Activated CD4-positive, CD25-positive, alpha-beta regulatory T cell treated with anti-CD3 and anti-CD28 coated beads, Interleukin-2, amount 50 U/mL, for 16 hours (primary cell): ENCODE results near the gene LRFN2.

Source experiments
- DNase-seq: peaks from one replicate; pipeline ENCODE4 v3.0.0-alpha.2; 2020; ENCODE audit warnings: low read depth, low spot score

Gene LRFN2

DNA sequence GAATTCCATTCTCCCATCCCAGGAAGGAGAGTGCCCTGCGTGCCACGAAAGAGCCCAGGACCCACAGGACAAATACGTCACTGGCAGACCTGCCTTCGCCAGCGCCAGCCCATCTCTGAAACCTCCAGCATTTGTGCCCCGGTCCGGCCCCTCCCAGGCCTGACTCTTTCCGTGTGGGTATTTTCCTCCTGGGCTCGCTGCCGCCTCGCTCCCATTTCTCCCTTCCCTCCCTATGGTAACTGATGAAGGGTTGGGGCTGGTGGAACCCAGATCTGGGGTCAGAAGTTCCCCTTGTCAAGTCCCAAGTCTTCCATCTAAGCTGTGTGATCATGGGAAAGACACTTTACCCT, 208.5 kb downstream of the LRFN2 start:
- DNase-seq, result no peak

GRCh38 chr6:40378071-40378724, 209.0 kb downstream of the LRFN2 start:
- DNase-seq, result no peak

DNA sequence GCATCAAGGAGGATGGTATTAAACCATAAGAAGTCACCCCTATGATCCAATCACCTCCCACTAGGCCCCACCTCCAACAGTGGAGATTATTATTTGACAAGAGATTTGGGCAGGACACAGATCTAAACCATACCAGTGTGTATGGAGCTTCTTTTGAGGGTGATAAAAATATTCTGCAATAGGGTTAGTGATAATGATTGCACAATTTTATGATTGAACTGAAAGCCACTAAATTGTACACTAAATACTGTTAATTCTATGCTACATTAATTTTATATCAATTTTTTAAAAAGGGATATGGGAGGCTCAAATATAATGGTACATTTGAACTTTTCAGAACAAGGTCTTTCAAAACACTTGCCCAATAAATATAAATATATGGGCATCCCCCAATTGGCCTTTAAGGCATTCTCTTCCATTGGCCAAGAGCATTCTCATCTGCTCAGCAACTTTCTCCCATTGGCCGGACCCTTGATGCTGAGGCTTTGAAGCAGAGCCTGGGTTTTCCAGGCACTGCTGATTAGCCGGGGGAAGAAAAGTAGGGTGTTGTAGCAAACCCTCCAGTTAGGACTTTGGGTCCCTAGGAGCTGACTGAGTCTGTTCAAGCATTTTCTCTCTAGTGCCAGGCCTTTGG, 209.9 kb downstream of the LRFN2 start:
- DNase-seq, result no peak

DNA sequence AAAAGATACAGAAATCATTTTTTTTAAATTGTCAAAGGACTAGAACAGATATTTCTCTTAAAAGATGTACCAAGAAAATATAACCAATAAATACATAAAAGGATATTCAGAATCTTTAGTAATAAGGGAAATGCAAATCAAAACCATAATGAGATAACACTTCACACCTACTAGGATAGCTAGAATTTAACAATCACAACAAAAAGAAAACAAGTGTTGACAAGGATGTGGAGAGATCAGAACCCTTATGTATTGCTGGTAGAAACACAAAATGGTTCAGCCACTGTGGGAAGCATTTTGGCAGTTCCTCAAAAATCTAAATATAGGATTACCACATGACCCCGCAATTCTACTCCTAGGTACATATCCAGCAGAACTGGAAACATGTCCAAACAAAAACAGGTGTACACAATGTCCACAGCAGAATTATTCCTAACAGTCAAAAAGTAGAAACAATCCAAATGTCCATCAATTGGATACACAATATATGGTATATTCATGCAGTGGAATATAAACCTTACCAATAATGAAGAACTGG, 211.0 kb downstream of the LRFN2 start:
- DNase-seq, result no peak

GRCh38 chr6:40373267-40373666, 213.9 kb downstream of the LRFN2 start:
- no peak for DNase-seq

DNA sequence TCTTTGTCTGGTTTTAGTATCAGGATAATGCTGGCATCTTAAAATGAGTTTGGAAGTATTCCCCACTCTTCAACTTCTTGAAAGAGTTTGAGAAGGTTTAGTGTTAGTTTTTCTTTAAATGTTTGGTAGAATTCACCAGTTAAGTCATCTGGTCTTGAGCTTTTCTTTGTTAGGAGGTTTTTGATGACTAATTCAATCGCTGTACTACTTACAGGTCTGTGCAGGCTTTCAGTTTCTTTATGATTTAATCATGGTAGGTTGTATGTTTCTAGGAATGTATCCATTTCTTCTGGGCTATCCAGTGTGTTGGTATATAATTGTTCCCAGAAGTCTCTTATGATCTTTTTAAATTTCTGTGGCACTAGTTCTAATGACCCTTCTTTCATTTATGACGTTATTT, 215.5 kb downstream of the LRFN2 start:
- no peak for DNase-seq

- DNase-seq, result no peak
Observed at GRCh38 chr6:40371095-40371494, 216.1 kb downstream of the LRFN2 start.

DNA sequence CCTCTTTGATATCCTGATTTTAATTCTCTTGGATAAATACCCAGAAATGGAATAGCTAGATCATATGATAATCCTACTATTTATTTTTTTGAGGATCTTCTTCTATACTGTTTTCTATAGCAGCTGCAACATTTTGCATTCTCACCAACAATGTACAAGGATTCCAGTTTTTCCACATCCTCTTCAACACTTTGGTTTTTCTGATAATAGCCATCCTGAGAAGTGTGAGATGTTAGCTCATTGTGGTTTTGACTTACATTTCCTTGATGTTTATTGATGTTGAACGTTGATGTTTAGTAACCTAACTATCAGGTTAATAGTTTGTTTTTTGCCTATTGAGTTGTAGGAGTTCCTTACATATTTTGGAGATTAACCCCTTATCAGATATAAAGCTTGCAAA, 217.3 kb downstream of the LRFN2 start:
- DNase-seq, result no peak

- DNase-seq, result no peak
Observed at GRCh38 chr6:40369042-40369441, 218.1 kb downstream of the LRFN2 start.

DNA sequence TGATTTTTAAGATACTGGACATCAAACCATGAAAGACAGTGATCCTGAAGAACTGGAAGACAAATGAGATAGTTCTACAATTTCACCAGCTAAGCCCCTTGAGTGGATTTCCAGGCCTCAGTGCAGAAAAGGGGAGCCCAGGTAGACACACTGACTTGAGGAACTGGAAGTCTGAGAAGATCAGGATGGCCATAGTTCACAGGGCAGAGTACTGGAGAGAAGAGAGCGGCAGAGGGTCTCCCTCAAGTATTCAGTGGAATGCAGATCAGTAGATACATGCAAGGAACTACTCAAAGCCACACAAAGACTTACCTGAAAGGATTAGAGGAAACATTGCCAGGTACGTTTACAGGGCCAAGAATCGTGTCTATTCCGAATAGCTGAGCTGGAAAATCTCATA, 224.3 kb downstream of the LRFN2 start:
- DNase-seq, result no peak

GRCh38 chr6:40359808-40360207, 227.4 kb downstream of the LRFN2 start:
- no peak for DNase-seq

- no peak for DNase-seq
Observed at GRCh38 chr6:40358473-40359460, 228.4 kb downstream of the LRFN2 start.

DNA sequence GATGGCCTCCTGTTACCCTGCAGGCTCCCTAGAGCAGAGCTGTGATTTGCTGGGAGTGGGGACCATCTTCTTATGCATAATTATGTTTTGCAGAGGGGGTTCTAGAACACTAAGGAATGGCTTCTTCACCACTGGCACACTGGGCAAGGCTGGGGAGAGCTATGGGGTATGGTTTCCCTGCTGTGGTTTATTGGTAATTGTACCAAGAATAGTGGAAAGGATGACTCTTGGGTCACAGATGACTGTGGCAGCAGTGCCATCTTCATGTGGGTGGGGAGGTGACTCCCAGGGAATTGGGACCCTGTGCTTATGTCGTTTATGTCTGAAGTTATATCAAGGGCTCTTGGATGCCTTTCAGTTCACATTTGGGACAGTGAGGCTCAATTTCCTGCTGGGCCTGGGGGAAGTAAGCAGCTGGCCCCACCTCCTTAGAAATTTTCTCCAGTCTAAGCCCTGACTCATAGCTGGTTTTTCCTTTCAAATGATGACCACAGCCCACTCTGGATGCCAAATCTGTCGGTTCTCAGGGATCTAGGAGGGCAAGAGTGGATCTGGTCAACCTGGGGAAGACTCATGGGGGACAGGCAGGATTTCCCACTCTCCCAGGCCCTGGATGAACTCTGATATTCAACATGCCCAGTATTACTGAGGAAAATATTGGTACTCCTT, 230.8 kb downstream of the LRFN2 start:
- DNase-seq, result no peak

- DNase-seq, result no peak
Observed at GRCh38 chr6:40355532-40355931, 231.6 kb downstream of the LRFN2 start.

DNA sequence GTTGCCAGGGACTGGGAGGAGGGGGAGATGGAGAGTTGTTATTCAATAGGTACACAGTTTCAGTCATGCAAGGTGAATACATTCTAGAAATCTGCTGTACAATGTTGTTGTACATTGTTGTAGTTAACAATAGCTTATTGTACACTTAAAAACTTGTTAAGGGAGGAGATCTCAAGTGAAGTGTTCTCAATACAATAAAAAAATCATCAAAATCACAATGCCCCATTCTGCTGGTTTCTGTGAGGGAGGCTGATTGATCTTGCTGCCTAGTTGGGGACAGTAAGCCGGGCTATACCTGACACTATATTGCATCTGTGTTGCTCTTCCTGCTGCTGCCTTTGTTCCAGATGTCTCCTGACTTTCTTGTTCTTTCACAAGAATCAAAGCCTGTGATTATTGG, 232.1 kb downstream of the LRFN2 start:
- no peak for DNase-seq

- no peak for DNase-seq
Observed at GRCh38 chr6:40353967-40354452, 233.2 kb downstream of the LRFN2 start.

GRCh38 chr6:40353197-40353966, 233.8 kb downstream of the LRFN2 start:
- DNase-seq, result no peak

DNA sequence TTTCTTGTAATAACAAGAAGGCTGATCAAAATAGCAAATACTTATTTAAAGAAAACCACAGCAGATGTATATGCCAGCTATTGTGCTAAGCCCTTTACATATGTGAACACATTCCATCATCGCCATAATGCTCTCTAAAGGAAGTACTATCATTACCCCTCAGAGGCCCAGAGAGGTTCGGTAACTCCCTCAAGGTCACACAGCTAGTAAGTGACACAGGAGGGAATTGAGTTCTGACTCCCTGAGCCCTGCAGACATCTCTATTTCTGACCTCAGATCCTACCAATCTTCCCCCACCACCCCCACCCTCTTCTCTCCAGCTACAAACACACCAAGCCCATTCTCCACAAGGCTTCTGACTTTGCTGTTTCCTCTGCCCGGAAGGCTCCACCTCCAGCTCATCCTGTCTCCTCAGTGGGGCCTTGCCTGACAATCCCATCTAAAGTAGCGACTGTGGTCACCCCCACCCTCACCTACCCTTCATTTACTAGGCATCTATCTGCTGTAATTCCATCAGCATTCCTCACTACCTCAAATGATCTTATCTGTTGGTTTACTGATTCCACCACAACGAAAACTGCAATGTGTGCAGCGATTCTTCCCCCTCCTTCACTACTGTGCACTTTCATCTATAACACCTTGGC, 234.5 kb downstream of the LRFN2 start:
- no peak for DNase-seq

DNA sequence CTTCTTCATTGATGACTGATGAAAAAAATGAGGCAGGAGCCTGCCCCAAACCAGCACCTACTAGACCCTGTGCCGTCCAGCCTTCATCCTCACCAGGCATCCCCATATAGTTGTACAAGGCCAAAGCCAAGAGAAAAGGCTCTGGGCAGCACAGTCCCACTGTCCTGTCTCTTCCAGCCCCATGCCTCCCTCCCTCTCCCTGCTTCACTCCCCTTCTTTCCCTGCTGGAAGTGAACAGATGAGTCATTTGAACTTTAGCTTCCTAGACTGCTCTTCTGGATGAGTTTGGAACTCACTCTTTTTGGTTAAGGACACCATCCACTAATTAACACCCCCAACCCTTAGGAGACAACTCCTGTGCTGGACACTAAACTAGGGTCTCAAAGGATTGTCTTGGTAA, 235.2 kb downstream of the LRFN2 start:
- no peak for DNase-seq

- DNase-seq, result no peak
Observed at GRCh38 chr6:40350747-40351217, 236.4 kb downstream of the LRFN2 start.
